SK-N-SH (cell line): ENCODE results near the gene OR13G1.

Source experiments
- EZH2phosphoT487 ChIP-seq: fragments of 200-600 bp; sonication (generic); IDR thresholded peaks from 2 replicates; pipeline ENCODE4 v1.6.1; 2017; ENCODE audit warnings: low read depth, mixed run types, mild to moderate bottlenecking, antibody characterized with exemption, moderate library complexity, borderline replicate concordance
- FOSL2 ChIP-seq: IDR thresholded peaks from 2 replicates; pipeline ENCODE4 v1.4.0; 2012; ENCODE audit warnings: low read depth, mild to moderate bottlenecking, moderate library complexity, borderline replicate concordance
- TAF1 ChIP-seq: IDR thresholded peaks from 2 replicates; pipeline ENCODE4 v1.6.1; 2012; ENCODE audit warnings: low read depth, mild to moderate bottlenecking, low read length, moderate library complexity, borderline replicate concordance
- TF ChIP-seq, protein P1 (sequence below): fragments of 200-600 bp; sonication (generic); IDR thresholded peaks from 2 replicates; pipeline ENCODE4 v1.6.1; 2017; ENCODE audit warnings: antibody characterized with exemption, mild to moderate bottlenecking, moderate library complexity

- TF ChIP-seq FOSL2 (no peak), EZH2phosphoT487 (no peak), TAF1 (no peak)
- TF ChIP-seq, protein P1, sequence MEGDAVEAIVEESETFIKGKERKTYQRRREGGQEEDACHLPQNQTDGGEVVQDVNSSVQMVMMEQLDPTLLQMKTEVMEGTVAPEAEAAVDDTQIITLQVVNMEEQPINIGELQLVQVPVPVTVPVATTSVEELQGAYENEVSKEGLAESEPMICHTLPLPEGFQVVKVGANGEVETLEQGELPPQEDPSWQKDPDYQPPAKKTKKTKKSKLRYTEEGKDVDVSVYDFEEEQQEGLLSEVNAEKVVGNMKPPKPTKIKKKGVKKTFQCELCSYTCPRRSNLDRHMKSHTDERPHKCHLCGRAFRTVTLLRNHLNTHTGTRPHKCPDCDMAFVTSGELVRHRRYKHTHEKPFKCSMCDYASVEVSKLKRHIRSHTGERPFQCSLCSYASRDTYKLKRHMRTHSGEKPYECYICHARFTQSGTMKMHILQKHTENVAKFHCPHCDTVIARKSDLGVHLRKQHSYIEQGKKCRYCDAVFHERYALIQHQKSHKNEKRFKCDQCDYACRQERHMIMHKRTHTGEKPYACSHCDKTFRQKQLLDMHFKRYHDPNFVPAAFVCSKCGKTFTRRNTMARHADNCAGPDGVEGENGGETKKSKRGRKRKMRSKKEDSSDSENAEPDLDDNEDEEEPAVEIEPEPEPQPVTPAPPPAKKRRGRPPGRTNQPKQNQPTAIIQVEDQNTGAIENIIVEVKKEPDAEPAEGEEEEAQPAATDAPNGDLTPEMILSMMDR, result no peak
These were observed 32.7 kb downstream of the OR13G1 start for GRCh38 chr1:247646867-247647266.
